Measurements from ENCODE around the gene PARP2. TPM values are rescaled to one million over a fixed set of nuclear protein-coding genes. Genes with fewer than 3 reads are reported as not detected.
"Not testable (repeated sequence)": the region's sequence is repeated elsewhere in the genome, so short reads cannot be mapped to it uniquely, and the experiment has no call there.

The PARP2 gene
- total RNA-seq, 1 experiment from 2014 or later = 6.0 TPM

- in situ Hi-C loops (cut with HindIII; ENCODE audit: low pct_unique_long_range_greater_than_20kb, low sequenced_read_pairs) = no loop called here
- DNase-seq (ENCODE audit: low read depth) = no peak
Observed at GRCh38 chr14:20341646-20342045, 1.8 kb upstream of the PARP2 start.

- DNase-seq (ENCODE audit: low read depth) = no peak
- in situ Hi-C loops (cut with HindIII; ENCODE audit: low pct_unique_long_range_greater_than_20kb, low sequenced_read_pairs) = no loop called here
Observed at GRCh38 chr14:20343862-20344220, 406 bp downstream of the PARP2 start.

- in situ Hi-C loops (cut with HindIII; ENCODE audit: low pct_unique_long_range_greater_than_20kb, low sequenced_read_pairs) = no loop called here
- no peak for DNase-seq (ENCODE audit: low read depth)
Observed at GRCh38 chr14:20345366-20345765, 1.9 kb downstream of the PARP2 start.

- in situ Hi-C loops (cut with HindIII; ENCODE audit: low pct_unique_long_range_greater_than_20kb, low sequenced_read_pairs) = no loop called here
- DNase-seq (ENCODE audit: low read depth) = no peak
Observed at GRCh38 chr14:20346713-20347112, 3.3 kb downstream of the PARP2 start.

- no peak for DNase-seq (ENCODE audit: low read depth)
- in situ Hi-C loops (cut with HindIII; ENCODE audit: low pct_unique_long_range_greater_than_20kb, low sequenced_read_pairs) = no loop called here
Observed at GRCh38 chr14:20347747-20348146, 4.3 kb downstream of the PARP2 start.

GRCh38 chr14:20350282-20350681 lies 6.8 kb downstream of the PARP2 start:
- in situ Hi-C loops (cut with HindIII; ENCODE audit: low pct_unique_long_range_greater_than_20kb, low sequenced_read_pairs) = no loop called here
- no peak for DNase-seq (ENCODE audit: low read depth)

- DNase-seq (ENCODE audit: low read depth) = no peak
- in situ Hi-C loops (cut with HindIII; ENCODE audit: low pct_unique_long_range_greater_than_20kb, low sequenced_read_pairs) = no loop called here
Observed at GRCh38 chr14:20350860-20351259, 7.4 kb downstream of the PARP2 start.

- DNase-seq (ENCODE audit: low read depth) = no peak
- in situ Hi-C loops (cut with HindIII; ENCODE audit: low pct_unique_long_range_greater_than_20kb, low sequenced_read_pairs) = no loop called here
Observed at GRCh38 chr14:20356422-20356821, 13.0 kb downstream of the PARP2 start.

- in situ Hi-C loops (cut with HindIII; ENCODE audit: low pct_unique_long_range_greater_than_20kb, low sequenced_read_pairs); DNase-seq (ENCODE audit: low read depth): not testable (repeated sequence)
Observed at GRCh38 chr14:20358474-20358873, 15.0 kb downstream of the PARP2 start.

- no peak for DNase-seq (ENCODE audit: low read depth)
- in situ Hi-C loops (cut with HindIII; ENCODE audit: low pct_unique_long_range_greater_than_20kb, low sequenced_read_pairs) = no loop called here
Observed at GRCh38 chr14:20365928-20366327, 22.5 kb downstream of the PARP2 start.

- in situ Hi-C loops (cut with HindIII; ENCODE audit: low pct_unique_long_range_greater_than_20kb, low sequenced_read_pairs) = no loop called here
- no peak for DNase-seq (ENCODE audit: low read depth)
Observed at GRCh38 chr14:20372796-20373195, 29.4 kb downstream of the PARP2 start.

- no peak for DNase-seq (ENCODE audit: low read depth)
- in situ Hi-C loops (cut with HindIII; ENCODE audit: low pct_unique_long_range_greater_than_20kb, low sequenced_read_pairs) = no loop called here
Observed at GRCh38 chr14:20375471-20375870, 32.0 kb downstream of the PARP2 start.

GRCh38 chr14:20376071-20376588 lies 32.7 kb downstream of the PARP2 start:
- in situ Hi-C loops (cut with HindIII; ENCODE audit: low pct_unique_long_range_greater_than_20kb, low sequenced_read_pairs) = no loop called here

GRCh38 chr14:20377171-20377570 lies 33.7 kb downstream of the PARP2 start:
- in situ Hi-C loops (cut with HindIII; ENCODE audit: low pct_unique_long_range_greater_than_20kb, low sequenced_read_pairs) = no loop called here
- DNase-seq (ENCODE audit: low read depth) = no peak

More at GRCh38 chr14:20376071-20376588, 32.7 kb downstream of the PARP2 start:
- no peak for DNase-seq (ENCODE audit: low read depth)

GRCh38 chr14:20379743-20380142 lies 36.3 kb downstream of the PARP2 start:
- in situ Hi-C loops (cut with HindIII; ENCODE audit: low pct_unique_long_range_greater_than_20kb, low sequenced_read_pairs) = no loop called here

GRCh38 chr14:20380681-20381080 lies 37.2 kb downstream of the PARP2 start:
- DNase-seq (ENCODE audit: low read depth) = no peak
- in situ Hi-C loops (cut with HindIII; ENCODE audit: low pct_unique_long_range_greater_than_20kb, low sequenced_read_pairs) = no loop called here

More at GRCh38 chr14:20379743-20380142, 36.3 kb downstream of the PARP2 start:
- no peak for DNase-seq (ENCODE audit: low read depth)

- in situ Hi-C loops (cut with HindIII; ENCODE audit: low pct_unique_long_range_greater_than_20kb, low sequenced_read_pairs) = no loop called here
- no peak for DNase-seq (ENCODE audit: low read depth)
Observed at GRCh38 chr14:20381341-20381740, 37.9 kb downstream of the PARP2 start.

- DNase-seq (ENCODE audit: low read depth) = no peak
- in situ Hi-C loops (cut with HindIII; ENCODE audit: low pct_unique_long_range_greater_than_20kb, low sequenced_read_pairs) = no loop called here
Observed at GRCh38 chr14:20382526-20382925, 39.1 kb downstream of the PARP2 start.

- no peak for DNase-seq (ENCODE audit: low read depth)
- in situ Hi-C loops (cut with HindIII; ENCODE audit: low pct_unique_long_range_greater_than_20kb, low sequenced_read_pairs) = no loop called here
Observed at GRCh38 chr14:20383032-20383431, 39.6 kb downstream of the PARP2 start.

- DNase-seq (ENCODE audit: low read depth) = no peak
- in situ Hi-C loops (cut with HindIII; ENCODE audit: low pct_unique_long_range_greater_than_20kb, low sequenced_read_pairs) = no loop called here
Observed at GRCh38 chr14:20383636-20384035, 40.2 kb downstream of the PARP2 start.

- in situ Hi-C loops (cut with HindIII; ENCODE audit: low pct_unique_long_range_greater_than_20kb, low sequenced_read_pairs) = no loop called here
- DNase-seq (ENCODE audit: low read depth) = no peak
Observed at GRCh38 chr14:20384321-20384720, 40.9 kb downstream of the PARP2 start.

All from Caki2 (cell line).